GM12873 (cell line): Measurements from ENCODE around the gene LRRC10B.

Experiments used
- CTCF ChIP-seq: IDR thresholded peaks from 2 replicates; pipeline ENCODE4 v1.5.1; 2012; ENCODE audit warnings: low read depth, mild to moderate bottlenecking, moderate library complexity, low read length, control low read depth; ENCODE audit not compliant: insufficient read depth; ENCODE audit errors: missing control alignments

The LRRC10B gene

GRCh38 chr11:61518032-61518795, 9.7 kb downstream of the LRRC10B start:
- TF ChIP-seq CTCF: no peak

GRCh38 chr11:61522881-61523280, 14.3 kb downstream of the LRRC10B start:
- TF ChIP-seq CTCF: no peak

GRCh38 chr11:61524446-61524845, 15.9 kb downstream of the LRRC10B start:
- TF ChIP-seq CTCF: no peak

- no peak for TF ChIP-seq CTCF
Measured at GRCh38 chr11:61524963-61525587, 16.5 kb downstream of the LRRC10B start.

- no peak for TF ChIP-seq CTCF
Measured at GRCh38 chr11:61526229-61526628, 17.7 kb downstream of the LRRC10B start.

- TF ChIP-seq CTCF: no peak
Measured at GRCh38 chr11:61526956-61527731, 18.6 kb downstream of the LRRC10B start.

GRCh38 chr11:61528114-61528513, 19.6 kb downstream of the LRRC10B start:
- no peak for TF ChIP-seq CTCF
